D341Med (cell line): ENCODE data around the gene SHOC2.

ENCODE experiments used
- DNase-seq: peaks from one replicate; pipeline ENCODE4 v3.0.0; 2012; ENCODE audit warnings: low spot score

SHOC2 gene

GRCh38 chr10:110946496-110946895, 27.1 kb downstream of the SHOC2 start:
- no peak for DNase-seq

- DNase-seq = no peak
These were observed 27.7 kb downstream of the SHOC2 start for GRCh38 chr10:110947061-110947595.

DNA sequence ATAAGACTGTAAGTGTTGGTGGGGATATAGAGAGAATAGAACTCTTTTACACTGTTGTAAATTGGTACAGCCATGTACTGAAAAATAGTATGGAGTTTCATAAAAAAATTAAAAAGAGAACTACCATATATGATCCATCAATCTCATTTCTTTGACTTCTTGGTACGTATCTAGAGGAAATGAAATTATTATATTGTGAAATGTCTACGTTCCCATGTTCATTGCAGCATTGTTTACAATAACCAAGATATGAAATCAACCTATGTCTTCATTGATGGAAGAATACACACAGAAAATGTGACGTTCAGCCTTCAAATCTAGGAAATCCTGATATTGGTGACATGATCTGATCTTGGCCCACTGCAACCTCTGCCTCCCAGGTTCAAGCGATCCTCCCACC, 32.0 kb downstream of the SHOC2 start:
- no peak for DNase-seq

DNA sequence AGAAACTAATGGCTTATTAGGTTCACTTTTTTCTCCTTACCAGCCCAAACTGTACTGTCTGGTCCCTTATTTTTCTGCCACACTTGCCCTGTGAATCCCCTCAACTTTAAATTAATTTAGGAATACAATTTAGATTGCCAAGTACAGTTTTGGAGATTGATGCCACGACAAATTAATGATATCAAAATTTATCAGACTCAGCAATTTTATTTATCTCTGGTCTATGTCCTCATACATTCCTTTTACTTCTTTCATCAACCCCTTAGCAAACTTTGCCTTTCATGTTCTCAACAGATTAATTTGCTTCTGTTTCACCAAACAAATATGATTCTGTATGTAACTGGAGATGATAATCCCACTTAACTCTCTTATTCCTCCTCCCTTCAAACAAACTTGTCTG, 38.2 kb downstream of the SHOC2 start:
- DNase-seq = no peak

GRCh38 chr10:110959379-110960332, 40.3 kb downstream of the SHOC2 start:
- no peak for DNase-seq

DNA sequence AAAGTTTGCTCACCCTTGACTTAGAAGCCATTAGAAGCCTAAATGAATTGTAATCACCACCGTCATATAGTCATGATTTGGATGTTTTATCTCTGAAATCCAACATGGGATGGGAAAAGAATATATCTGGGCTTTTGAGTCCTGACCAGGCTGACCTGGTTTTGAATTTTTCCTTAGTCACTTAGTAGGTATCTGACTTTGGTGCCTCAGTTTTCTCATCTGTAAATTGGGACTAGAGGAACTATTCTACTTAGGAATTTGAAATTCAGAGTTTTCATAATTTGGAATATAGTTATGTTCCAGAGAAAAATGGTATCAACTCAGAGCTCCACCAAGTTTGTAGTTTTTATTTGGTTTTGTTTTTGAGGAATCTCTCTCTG, 40.9 kb downstream of the SHOC2 start:
- no peak for DNase-seq

DNA sequence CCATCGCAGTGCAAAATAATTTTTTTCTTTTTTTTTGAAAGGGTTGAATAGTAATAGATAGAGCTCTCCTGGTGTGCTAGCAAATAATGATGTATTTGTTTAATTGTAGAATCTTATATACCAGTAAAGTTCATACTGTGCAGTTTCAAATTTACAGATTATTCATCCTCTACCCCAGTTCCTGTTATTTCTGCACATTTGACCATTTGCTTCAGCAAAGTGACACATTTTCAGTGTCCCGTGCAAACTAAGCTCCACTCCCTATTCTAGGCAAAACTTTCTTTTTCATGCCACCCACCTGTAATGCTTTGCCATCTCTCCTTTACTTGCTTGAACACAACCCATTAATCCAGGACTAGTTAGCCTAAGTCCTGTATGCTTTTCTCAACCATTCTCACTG, 43.0 kb downstream of the SHOC2 start:
- no peak for DNase-seq

- no peak for DNase-seq
These were observed 43.8 kb downstream of the SHOC2 start for GRCh38 chr10:110963162-110963561.

GRCh38 chr10:110964681-110965080, 45.3 kb downstream of the SHOC2 start:
- no peak for DNase-seq

- no peak for DNase-seq
These were observed 45.8 kb downstream of the SHOC2 start for GRCh38 chr10:110965216-110965615.

DNA sequence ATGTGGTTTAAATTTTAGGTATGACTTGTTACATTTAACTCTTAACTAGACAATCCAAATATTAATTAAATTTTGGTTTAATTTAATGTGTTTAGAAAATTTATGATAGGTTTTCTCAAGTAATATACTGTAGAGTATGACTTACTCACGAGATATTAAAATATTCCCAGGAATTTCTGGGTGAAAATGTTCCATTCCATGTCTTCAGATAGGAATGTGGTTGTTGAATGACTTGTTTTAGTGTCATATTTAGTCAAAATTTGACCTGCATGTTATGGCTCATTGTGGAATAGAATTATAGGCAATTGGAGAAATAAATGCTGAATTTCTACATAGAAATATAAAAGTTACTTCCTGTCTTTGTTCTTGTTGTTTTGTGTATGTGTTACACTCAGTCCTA, 46.7 kb downstream of the SHOC2 start:
- no peak for DNase-seq

DNA sequence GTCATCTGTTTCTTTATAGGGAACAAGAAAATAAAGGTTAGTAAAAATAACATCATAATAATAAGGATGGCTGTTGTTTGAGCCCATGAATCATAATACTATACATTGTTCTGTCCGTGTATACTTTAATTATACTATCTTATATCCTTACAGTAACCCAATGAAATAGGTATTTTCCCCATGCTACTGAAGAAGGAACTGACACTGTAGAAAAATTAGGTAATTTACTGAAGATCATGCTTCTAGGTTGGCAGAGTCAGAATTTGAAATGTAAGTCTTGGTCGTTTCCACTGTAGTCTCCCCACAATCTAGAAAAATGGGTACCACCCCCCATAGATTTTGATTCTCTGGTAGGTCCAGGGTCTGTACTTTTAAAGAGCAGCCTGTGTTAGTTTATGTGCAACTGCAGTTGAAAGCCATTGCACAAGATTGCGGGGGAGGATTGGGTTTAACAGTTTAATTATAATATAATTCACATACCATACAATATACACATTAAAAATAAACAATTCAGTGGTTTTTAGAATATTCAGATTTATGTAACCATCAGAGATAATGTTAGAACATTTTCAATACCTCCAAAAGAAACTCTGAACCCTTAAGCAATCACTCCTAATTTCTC, 47.7 kb downstream of the SHOC2 start:
- DNase-seq = no peak

DNA sequence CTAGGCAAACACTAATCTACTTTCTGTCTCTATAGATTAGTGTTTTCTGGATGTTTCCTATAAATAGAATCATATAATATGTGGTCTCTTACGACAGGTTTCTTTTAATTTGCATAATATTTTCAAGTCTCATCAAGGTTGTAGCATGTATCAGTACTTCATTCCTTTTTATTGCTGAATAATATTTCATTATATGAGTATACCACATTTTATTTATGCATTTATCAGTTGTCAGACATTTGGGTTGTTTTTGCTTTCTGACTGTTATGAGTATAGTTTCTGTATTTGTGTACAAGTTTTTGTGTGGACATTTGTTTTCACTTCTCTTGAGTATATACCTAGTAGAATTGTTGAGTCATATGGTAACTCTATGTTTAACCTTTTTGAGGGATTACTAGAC, 48.2 kb downstream of the SHOC2 start:
- no peak for DNase-seq

- no peak for DNase-seq
These were observed 49.8 kb downstream of the SHOC2 start for GRCh38 chr10:110969183-110969582.

DNA sequence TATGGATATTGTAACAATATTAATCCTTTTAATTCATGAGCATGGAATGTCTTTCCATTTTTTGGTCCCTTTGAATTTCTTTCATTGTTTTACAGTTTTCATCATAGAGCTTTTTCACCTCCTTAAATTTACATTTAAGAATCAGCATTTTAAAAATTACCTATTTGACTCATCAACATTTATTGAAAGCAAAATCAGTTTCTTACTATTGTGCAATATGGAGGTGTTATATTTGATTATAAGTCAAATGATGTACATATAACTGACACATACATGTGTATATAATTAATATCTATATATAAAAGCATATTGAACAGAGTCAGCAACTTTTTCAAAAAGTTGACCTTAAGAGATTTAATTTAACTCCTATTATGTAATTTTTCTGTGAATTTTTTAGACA, 52.2 kb downstream of the SHOC2 start:
- no peak for DNase-seq

DNA sequence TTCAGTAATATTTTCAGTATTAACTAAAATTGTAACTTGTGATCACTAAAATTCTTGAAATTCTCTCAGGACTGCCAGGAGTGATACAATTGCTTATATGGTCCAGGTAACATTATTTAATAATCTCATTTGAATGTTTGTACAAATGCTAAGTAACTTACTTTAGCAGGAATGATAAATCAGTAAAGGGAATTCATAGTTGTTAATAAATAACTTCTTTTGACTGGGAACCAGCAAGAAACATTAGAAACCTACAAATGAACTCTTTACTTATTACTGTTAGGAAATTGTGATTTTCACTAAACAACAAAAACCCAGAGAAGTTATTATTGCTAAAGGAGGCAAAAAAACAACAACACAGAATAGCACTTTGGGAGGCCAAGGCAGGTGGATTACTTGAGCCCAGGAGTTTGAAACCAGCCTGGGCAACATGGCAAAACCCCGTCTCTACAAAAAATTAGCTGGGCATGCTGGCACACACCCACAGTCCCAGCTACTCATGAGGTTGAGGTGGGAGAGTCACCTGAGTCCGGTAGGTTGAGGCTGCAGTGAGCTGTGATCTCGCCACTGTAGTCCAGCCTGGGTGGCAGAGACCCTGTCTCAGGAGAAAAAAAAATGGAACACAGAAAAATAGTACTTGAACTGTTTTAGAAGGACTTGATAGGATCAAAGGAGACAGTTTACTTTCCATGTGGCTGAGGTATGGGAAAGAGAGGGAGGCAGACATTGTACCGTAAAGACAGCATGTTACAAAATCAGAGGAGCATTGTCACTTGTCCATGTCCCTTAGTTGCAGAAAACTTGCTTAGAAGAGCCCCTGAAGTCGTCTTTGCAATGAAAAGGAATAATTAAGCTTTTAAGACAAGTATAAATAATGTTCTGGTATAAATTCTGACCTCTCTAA, 53.1 kb downstream of the SHOC2 start:
- DNase-seq = no peak

GRCh38 chr10:110973400-110973799, 54.0 kb downstream of the SHOC2 start:
- DNase-seq = no peak

GRCh38 chr10:110976577-110976976, 57.2 kb downstream of the SHOC2 start:
- no peak for DNase-seq

GRCh38 chr10:110977662-110978061, 58.3 kb downstream of the SHOC2 start:
- no peak for DNase-seq

- DNase-seq = no peak
These were observed 58.8 kb downstream of the SHOC2 start for GRCh38 chr10:110978204-110978603.

DNA sequence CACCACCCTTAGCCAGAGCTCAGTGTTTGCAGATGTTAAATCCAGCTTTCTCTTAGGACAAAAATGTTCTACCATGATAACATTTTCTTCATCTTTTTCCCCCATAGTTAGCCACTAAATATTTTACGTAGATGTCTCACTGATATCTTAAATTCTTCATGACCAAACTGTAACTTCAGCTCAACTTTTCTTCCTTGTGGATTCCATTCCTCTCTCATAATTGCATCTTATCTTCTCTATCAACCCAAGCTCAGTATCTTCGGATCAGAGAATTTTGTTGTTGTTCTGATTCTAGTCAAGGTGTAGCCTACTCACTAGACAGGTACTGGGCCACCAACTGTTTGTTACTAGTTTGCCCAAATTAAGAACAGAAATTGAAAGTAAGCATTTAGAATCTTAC, 60.2 kb downstream of the SHOC2 start:
- DNase-seq = no peak

- DNase-seq = no peak
These were observed 61.4 kb downstream of the SHOC2 start for GRCh38 chr10:110980807-110981206.
